Effector CD8-positive, alpha-beta T cell (primary cell): ENCODE measurements around the gene ARID3C.

Source experiments
- DNase-seq: peaks from one replicate; lab custom pipeline; 2025; lab: John Stamatoyannopoulos, UW

The ARID3C gene

DNA sequence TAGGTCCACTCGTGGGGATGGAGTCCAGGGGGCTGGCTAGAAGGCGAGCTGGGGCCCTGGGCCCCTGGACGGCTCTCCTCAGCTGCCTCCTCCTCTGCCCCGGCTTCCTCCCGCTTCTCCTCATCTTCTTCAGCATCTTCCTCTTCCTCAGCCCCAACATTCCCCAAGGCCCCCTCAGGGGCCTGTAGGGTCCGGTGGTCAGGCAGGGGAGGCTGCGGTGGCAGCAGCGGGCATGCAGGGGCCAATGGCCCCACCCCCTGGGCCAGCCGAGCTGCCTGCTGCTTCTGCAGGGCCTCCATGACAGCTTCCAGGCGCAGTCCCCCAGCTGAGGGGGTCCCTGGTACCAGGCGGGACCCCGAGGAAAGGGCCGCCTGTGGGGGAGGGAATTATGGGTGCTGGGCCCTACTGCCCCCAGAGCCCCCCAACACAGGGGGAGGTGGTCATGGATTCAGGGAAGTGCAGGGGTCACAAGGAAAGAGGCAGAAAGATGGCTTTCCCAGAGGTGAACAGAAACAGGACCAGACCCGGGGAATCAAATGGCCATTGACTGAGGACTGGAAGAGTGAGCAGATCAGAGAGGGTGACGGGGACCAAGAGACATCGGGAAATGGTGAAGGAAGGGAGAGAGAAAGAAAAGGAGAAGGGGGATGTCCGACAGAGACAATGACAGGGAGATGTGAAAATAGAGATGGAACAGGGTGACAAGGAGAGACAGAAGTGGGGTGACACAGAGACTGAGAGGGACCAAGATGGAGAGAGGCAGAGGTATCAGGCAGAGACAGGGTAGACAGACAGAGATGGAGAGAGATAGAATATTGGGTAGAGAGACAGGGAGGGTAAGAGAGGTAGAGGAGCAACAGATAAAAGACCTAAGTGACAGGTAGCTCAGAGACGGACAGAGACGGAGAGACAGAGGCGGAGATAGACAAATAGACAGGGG lies 880 bp downstream of the ARID3C start:
- DNase-seq, result no peak

DNA sequence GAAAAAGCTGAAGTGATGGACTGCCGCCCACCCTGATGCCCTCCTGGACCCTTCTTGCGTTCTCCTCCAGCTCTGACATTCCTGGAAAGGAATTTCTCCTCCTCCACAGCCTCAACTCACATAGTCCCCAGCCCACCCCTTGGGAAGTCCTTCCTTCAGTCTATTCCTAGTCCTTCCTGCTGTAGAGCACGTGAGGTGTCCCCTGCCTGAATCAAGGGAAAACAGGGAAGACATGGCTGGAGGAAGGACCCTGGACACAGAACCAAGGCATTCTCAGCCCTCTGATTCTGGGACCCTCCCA lies 3.7 kb downstream of the ARID3C start:
- DNase-seq, result no peak

DNA sequence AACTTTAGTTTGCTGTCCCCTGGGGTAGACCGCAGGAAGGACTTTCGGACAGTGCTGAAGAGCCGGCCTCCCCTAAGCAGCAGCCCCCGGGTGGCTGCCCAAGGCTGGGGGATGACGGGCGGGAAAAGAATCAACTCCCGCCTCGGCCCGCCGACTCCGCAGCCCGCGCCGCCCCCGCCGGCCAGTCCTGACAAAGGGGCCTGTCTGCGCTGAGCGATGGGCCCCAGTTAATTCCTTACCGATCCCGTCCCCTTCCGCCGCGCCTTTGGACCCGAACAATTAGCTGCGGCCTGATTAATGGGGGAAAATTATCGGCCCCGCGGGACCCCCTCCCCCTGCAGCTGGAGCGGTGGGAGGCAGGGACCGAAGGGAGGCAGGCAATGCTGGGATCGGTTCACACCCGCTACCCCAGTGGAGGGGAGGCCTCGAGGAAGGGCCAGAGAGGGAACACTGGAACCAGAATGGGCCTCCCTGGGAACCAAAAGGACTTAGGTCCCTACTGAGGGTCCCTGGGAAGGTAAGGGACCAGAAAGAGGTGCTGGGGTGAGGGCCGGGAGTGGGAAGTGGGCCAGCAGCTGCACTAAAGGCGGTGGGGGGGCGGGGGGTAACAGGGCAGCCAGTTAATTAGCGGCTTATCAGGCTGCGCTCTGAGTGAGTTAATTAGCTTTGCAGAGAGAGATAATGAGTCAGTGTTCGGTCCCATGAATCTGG lies 4.2 kb downstream of the ARID3C start:
- DNase-seq, result no peak

DNA sequence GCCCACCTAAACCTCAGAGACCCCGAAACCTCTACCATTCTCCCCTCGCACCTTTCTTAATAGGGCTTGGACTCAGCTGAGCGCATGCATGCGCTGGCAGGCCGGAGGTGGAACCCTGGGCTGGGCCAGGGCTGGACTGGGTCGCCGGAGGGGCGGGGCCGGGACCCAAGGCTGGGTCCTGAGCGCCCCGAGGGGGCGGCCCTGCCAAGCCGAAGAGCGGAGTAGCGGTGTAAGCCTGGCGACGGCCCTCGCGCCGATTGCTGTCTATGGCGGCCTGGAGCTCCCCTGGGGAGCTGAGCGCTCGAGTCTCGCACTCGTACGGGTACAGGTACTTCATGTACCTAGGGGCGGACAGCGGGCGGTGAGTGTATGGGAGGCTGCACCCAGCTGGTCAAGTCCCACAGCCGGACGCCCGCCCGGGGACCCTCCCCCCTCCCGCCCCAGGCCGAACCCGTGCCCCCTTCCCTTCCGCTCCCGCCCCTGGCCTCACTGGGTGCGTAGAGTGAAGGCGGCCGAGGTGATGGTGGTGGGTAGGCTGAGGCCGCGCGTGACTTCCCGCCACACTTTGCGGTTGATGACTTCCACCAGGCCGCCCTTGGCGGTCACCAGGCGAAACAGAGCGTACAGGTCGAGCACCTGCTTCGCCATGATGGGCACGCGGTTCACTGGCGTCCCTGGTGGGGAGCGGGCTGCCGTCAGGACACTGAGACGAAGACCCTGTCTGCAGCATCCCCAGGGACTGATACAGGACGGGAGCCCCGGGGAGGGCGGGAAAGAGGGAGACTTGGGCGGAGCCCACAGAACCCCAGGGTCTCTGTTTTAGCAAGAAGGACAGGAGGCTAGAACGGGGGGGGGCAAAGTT lies 5.3 kb downstream of the ARID3C start:
- no peak for DNase-seq

DNA sequence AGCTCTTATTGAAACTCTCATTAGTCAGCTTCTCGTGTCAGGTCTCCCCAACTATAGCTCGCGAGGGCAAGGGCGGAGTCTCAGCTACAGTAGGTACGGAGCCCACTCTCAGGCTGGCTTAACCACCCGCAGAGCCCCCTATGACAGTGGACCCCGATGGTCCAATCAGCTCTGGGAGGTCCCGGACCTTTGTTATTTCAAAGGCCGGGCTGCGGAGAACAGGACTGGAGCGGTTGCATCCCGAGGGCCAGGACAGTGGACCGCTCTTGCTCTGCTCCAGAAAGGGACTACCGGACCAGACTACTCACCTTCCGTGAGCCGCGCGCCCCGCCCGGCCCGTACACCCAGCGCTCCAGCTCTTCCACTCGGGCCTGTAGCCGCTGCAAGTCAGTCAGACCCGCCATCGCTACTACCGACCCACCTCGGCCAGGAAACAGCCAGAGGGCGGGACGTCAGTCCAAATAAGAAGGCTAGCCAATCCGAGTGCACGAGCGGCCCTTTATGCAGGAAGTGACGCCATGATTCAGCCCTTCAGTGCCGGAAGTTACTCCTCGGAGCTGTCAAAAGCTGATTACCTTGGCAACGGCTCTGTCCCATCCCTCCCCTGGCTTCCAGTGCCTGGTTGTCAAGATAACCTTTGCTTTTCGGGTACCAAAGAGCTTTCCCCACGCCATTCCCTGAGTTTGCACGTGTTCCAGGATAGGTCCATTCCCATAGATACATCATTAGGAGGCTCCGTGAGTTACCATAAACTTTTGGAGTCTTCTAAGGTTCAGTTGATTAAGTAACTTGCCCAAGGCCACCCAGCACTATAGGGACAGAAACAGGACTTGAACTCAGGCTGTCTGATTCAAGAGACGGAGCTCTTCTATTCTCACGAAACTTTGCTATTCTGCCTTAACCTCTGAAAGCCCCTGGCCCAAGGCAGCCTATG lies 8.5 kb downstream of the ARID3C start, which contains the start of gene DCTN3:
Gene DCTN3, minus strand, starts transcription at position 435 of the 934 bp plus-strand sequence. Its CDS starts 31 bp downstream, at position 404.
- DNase-seq, result peak; percentile 80

DNA sequence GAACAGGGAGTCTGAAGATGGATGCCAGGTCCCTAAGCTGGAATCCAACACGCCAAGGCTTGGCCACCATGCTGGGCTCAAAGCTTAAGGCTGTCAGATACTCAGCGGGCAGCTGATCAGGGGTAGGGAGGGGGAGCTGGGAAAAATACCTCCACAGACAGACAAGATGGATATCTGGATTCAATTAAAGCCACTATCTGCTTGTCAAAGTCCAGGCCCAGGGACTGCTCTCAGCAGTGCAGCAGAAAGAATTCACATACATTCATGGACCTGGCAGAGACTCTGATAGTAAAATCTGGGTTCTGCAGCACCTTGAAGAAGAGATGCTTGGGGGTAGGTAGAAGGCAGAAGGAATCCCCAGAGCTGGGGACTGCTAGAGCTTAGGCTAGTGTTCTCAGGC lies 13.7 kb downstream of the ARID3C start:
- DNase-seq, result no peak

DNA sequence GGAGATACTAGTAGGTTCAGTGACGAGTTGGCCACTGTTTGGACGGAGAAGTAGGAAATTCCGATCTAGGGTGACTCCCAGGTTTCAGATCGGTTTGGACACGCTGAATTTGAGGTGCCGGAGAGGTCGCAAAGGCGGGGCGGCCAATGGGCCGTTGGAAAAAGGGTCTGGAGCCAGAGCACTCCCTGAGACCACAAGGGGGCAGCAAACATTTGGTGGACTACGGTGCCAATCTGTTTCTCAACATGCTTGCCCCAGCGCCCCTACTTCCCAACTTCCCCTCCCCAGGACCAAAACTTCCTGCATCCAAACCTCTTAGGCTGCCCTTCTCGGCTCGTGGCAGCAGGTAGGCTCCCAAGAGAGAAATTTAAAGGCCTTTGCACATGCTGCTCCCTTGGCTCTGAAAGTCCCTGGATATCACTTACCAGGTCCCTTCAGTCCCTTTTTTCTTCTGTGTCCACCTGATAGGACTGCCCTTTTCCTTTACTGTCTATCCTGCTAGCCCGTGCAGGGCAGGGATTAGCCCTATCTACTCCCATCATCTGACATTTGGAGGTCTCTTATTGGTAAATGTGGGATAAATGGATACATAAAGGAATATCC lies 16.0 kb downstream of the ARID3C start:
- DNase-seq, result peak; percentile 50

DNA sequence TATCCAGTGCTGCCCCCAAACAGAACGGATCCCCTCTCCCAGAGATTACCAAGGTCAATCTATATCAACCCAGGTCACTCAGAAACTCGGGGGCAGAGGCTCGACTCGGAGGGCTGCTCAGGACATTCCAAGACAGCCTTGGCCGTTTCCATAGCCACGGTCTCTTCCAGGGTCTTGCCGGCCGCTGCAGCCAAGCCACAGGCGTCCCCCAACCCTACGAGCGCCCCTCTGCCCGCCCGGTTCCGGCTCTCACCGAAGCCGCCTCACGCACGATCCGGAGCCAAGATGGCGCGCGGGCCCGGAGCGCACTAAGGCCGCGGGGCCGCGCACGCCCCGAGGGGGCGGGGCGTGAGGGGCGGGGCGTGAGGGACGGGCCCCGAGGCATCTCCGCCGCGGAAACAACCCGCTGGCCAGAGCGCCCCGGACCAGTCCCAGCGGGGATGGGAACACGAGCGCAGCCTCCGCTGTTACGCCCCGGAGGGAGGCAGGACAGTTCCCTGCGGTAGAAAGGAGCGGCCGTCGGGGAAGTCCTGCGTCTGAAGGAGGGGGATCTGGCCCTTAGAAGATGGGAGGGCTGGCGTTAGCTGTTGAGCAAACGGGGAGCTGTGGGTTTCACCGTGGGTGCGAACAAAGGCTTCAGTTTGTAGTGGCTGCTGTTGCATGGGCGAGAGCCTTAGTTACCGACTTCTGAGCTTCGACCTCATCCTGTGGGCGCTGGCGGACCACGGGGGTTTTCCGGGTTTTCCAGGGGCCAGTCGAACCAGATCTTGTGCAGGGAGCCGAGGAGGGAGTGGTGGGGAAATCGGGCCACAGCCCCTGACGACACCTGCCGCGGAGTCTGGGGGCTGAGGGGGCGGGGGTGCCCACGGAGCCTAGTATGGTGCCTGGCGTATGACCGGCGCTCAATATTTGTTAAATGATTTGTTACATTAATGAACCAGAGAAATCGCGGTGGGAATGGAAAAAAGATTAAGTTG lies 16.8 kb downstream of the ARID3C start, which contains the start of gene RPP25L:
Gene RPP25L, minus strand, starts transcription at position 287 of the 977 bp plus-strand sequence. CDS start 801 bp downstream, outside the sequence.
- peak; percentile 74 for DNase-seq

DNA sequence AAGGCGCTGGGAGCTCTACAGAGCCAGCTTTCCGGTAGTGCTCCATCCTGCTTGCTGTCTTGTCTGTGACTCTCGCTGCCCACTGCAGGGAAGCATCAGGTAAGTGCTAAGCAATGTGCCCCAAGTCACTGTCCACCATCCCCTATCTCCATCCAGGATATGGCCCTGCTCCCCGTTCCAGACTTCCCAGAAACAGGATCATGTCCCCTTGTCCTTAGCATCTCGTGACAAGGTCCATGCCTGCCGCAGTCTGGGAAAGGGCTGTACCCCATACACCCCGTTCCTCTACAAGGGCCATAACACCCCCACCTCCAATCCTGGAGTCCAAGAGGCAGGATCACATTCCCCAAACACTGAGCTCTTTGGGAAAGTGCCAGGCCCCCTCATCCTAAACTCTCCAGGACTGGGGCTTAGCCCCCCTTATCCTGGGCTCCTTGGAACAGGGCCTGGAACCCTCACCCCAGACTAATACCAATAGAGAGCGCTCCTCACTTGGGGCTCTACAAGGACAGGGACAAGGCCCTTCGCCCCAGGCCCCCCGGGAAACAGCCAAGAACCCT lies 17.5 kb downstream of the ARID3C start:
- DNase-seq, result no peak

DNA sequence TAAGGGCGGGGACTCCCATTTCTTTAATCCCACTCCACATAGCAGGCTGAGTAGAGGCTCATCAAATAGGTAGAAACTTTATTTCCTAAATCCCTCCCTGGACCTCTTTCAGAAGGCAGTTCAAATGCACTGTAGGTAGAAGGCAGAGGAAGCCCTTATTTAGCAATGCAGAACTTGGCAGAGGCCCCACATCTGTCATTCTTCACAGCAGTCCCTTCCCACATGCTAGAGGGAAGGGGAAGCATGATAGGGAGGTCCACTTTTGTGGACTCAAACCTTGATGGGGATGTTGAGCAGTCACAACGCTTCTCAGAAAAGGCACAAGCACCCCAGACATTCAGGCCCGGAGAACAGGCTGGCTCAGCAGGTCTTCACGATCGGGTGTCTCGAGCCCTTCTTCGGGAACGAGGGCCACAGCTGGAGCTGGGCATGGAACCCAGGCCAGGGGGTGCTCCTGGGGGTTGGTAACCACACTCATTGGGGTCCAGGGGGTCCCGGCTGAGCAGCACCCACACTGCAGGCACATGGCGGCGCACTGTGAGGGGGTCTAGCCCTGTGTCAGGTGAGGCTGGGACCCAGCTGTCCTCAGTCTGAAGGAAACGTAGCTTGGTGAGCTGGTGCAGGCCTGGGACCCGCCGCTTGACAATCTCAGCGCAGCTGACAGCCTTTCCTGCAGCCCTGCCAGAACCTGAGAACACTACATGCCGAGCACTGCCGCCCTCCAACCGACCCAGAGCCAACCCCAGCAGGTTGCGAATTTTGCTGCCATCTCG lies 18.2 kb downstream of the ARID3C start:
- DNase-seq, result no peak

DNA sequence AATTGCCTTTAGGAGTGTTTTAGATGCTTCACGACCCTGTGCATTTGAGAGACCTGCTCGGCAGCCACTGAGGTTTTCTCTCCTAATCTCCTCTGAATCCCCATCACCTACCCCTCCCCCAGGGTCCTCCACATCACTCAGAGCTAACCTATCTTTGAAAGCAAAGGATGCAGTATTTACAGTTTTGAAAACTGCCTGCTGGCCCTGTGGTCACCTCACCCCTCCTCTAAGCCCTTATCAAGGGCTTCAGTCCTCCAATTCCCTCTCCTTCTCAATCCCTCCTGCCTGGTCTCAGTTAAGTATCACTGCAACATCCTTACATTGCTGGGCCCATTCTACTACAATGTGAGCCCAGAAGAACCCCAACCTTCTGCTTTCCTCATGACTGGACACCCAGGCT lies 21.5 kb downstream of the ARID3C start:
- DNase-seq, result no peak

DNA sequence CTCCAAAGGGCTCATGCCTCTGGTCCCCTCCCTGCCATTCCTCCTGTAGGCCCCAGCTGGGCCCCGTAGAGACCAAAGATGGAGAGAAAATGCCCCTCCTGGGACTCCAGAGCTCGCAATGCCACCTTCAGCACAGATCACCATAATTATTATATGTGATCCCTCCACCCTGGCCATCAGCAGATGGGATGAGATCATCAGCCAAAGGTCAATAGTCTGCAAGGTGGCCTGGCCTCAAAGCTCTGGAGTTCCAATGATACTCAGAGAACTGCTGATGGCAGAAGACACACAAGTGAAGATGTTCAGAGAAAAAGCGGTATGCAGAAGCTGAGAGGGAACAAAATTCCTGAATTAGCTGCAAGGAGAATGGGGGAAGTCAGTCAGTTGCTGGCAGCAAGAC lies 22.0 kb downstream of the ARID3C start:
- no peak for DNase-seq

DNA sequence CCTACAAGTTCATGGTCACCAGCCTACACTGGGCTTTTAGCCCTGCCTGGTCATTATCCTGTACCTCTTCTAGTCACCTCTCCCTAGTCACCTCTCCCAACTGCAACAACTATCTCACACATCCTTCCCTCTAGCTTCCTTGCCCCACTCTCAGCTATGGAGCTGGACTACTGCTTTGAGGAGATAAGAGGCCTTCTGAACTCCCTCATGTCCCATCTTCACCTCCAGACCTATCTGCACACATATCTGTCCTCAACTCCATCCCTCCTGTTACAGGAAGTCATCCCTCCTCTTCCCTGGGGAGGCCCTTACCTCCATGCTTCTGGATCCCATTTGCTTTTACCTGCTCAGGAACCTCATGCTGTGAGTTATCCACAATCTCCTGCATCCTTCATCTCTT lies 22.7 kb downstream of the ARID3C start:
- DNase-seq, result no peak

DNA sequence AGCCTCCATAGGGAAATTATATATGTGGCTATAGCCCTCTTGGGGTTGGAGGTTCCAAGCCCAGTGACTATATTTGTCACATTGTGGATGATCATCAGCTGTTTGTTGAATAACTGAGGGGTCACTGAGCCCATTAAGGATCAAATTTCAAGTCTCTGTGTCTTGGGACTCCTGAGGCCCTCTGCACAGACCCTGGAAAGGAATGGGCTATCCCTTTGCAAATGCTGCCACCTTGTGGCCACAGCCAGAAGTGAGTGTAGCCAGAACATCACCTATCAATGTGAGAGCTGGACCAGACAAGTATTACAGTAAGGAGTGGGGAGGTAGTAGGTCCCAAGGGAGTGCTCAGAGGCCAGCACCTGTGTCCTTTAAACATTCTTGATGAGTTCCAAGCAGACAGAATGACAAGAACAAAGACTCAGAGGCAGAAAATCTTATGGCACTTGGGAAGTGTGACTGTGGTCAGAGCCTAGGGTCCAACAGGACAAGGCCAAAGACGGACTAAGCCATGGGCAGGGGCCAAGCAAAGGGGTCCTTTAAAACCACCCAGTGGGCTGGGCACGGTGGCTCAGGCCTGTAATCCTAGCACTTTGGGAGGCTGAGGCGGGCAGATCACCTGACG lies 25.1 kb downstream of the ARID3C start:
- DNase-seq, result peak; percentile 75

DNA sequence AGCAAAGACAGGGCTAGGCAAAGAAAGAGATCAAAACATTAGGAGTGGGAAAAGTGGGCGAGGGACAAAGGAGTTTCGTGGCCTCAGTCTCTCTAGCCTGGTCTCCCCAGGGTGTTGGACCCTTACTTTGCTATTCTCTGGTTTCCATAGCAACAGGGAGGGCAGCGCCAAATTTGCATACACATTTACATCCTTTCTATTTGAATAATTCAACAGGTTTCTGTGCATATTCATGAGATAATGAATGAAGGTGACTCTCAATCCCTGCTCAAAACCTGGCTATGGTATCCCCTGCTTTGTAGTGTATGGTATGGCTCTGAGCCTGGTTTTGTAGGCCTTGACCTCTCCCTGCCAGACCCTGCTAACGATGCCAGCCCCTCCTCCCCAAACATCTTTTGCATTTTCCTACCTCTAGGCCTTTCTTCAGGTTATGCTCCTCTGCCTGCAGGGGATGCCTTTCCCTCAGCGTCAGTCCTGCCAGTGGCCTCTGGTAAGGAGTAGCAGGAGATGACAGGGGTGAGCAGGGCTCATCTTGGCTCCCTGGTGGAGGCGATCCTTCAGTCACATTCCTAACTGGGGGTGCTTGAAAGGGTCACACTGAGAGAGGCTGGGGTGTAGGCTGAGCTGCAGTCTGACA lies 26.8 kb downstream of the ARID3C start:
- DNase-seq, result no peak

DNA sequence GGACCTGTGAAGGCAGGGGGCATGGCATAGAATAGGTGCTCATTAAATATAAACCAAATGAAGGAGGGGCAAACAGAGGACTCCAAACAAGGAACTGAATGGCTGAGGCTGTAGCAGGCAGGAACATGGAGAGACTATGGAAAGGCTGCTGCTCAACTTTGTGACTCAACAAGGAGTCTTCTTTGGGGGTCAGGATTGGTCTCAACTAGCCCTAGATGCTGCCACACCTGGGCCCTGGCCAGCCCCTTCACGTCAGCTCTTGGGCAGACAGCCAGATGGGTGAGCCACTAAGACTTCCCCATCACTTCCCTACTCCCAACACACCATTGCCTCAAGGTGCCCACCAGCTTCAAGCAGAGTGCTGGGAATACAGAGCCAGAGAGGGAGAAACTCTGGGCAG lies 28.0 kb downstream of the ARID3C start:
- DNase-seq, result no peak

DNA sequence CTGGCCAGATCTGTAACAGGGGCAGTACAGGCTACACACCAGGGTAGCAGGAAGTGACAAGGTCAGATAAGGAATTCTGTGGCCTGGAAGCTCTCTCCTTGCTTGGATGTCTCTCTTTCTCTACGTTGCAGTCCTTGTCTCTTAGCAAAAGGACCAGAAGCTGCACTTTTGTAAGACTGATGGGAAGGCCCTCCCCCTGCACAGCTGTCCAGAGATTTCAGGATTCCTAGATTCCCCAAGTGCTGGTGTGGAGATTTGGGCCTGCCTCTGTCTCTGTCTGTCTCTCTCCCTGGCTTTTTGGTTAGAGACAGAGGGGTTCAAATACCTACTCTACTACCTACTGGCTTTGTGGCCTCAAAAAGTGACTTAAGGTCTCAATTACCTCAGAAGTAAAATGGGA lies 29.3 kb downstream of the ARID3C start:
- DNase-seq, result no peak
